Measurements from ENCODE around the gene ATP2C2.

GRCh38 chr16:84341528-84342295 lies 26.6 kb upstream of the ATP2C2 start:
- TF ChIP-seq EZH2 (IDR thresholded peaks at IDR 0.05; ENCODE audit: low read length) (no peak), CTCF (optimal IDR thresholded peaks at IDR 0.05 in 1 of 3, IDR thresholded peaks at IDR 0.05 in 1 of 3, conservative IDR thresholded peaks at IDR 0.05 in 1 of 3; ENCODE audit: extremely low read depth in 1 of 3, insufficient read depth in 2 of 3, low read length in 3 of 3) (no peak)
